Naive thymus-derived CD8-positive, alpha-beta T cell (primary cell): Measurements from ENCODE around the gene SNX24. TPM values are rescaled to one million over a fixed set of nuclear protein-coding genes. Genes with fewer than 3 reads are reported as not detected.

ENCODE experiments used
- ATAC-seq, 2 donors: fragments of 150-1000 bp; cut with Tn5 transposase in 1 of 2; sonication (Bioruptor Pico), chemical (Tn5 transposase) in 1 of 2; 1 replicate in 1 of 2; 2 replicates in 1 of 2; pipeline ENCODE4 v1.10.0; 2021; ENCODE audit warnings: mild to moderate bottlenecking in 2 of 2, moderate library complexity in 2 of 2
- POLR2A ChIA-PET: fragments of 350-600 bp; sonication (Branson Sonifier 250); formaldehyde crosslinking; loops from one replicate; lab custom pipeline; 2021; ENCODE audit warnings: antibody characterized with exemption; lab: Charles Lee
- DNase-seq, 10 donors: peaks; one replicate each; pipeline versions ENCODE4 v3.0.0 to v3.0.0-alpha.2; 2020 to 2022
- H3K27ac Mint-ChIP-seq, 10 donors: one replicate each; pipeline ENCODE4 v1.8.0; 2020 to 2022; ENCODE audit warnings: mild to moderate bottlenecking in 10 of 10, mixed read lengths in 10 of 10, moderate library complexity in 4 of 10, inconsistent platforms in 1 of 10
- H3K27me3 Mint-ChIP-seq, 5 donors: one replicate each; pipeline ENCODE4 v1.8.0; 2021 to 2022; ENCODE audit warnings: mixed read lengths in 5 of 5
- H3K36me3 Mint-ChIP-seq, 3 donors: one replicate each; pipeline ENCODE4 v1.8.0; 2020 to 2022; ENCODE audit warnings: mixed read lengths in 3 of 3, mild to moderate bottlenecking in 2 of 3, inconsistent platforms in 1 of 3
- H3K4me1 Mint-ChIP-seq, 4 donors: one replicate each; pipeline ENCODE4 v1.8.0; 2021 to 2022; ENCODE audit warnings: mixed read lengths in 4 of 4
- H3K4me3 Mint-ChIP-seq, 10 donors: one replicate each; pipeline ENCODE4 v1.8.0; 2020 to 2022; ENCODE audit warnings: mild to moderate bottlenecking in 10 of 10, mixed read lengths in 10 of 10, moderate library complexity in 6 of 10, inconsistent platforms in 1 of 10
- H3K9me3 Mint-ChIP-seq, 9 donors: one replicate each; pipeline ENCODE4 v1.8.0; 2020 to 2022; ENCODE audit warnings: mixed read lengths in 9 of 9, mild to moderate bottlenecking in 3 of 9, inconsistent platforms in 1 of 9, moderate library complexity in 1 of 9
- polyA plus RNA-seq, 3 donors: library from polyadenylated mRNA; unstranded; fragments of 300-500 nt; fragmentation: Illumina TruSeq; gene quantifications; one replicate each; pipeline ENCODE4 v1.2.3, GENCODE V29; 2021
- total RNA-seq, 8 experiments: library from RNA in 2 of 8; stranded (reverse) in 2 of 8; gene quantifications; one replicate each; pipeline ENCODE4 v1.2.3 and lab custom pipeline; 2021 to 2026

The SNX24 gene
- total and polyA plus RNA-seq, 5 experiments from 2014 or later, result 0.42 to 2.5 (median 1.5) TPM

- POLR2A ChIA-PET, result no interaction called here
- ATAC-seq (no peak), DNase-seq (no peak)
- Mint-ChIP-seq H3K4me3 (no peak overlapping the region), H3K4me1 (peaks cover 0 to 14% (median 0%) of the 10 kb centered on the region in 4 donors), H3K27me3 (peaks cover 2 to 11% (median 3%) of the 10 kb centered on the region in 5 donors), H3K9me3 (peaks cover 0 to 4% (median 0%) of the 10 kb centered on the region in 9 donors), H3K36me3 (no peaks in the 10 kb centered on the region), H3K27ac (no peak overlapping the region)
Measured at GRCh38 chr5:122874179-122874875, 28.9 kb downstream of the SNX24 start.

- ATAC-seq, result no peak
- POLR2A ChIA-PET, result no interaction called here
- peak overlapping the region in 1 of 10 donors; percentile 5 for H3K27ac Mint-ChIP-seq
- H3K36me3 Mint-ChIP-seq, result no peaks in the 10 kb centered on the region
- no peak overlapping the region for H3K4me3 Mint-ChIP-seq
- peaks cover 0 to 14% (median 0%) of the 10 kb centered on the region in 4 donors for H3K4me1 Mint-ChIP-seq
- H3K27me3 Mint-ChIP-seq, result peaks cover 2 to 11% (median 3%) of the 10 kb centered on the region in 5 donors
- no peak for DNase-seq
- peaks cover 0 to 4% (median 0%) of the 10 kb centered on the region in 9 donors for H3K9me3 Mint-ChIP-seq
Measured at GRCh38 chr5:122877518-122877917, 32.1 kb downstream of the SNX24 start.

- POLR2A ChIA-PET, result no interaction called here
- no peak overlapping the region for H3K27ac Mint-ChIP-seq
- H3K4me1 Mint-ChIP-seq, result peaks cover 0 to 14% (median 0%) of the 10 kb centered on the region in 4 donors
- peaks cover 0 to 4% (median 0%) of the 10 kb centered on the region in 9 donors for H3K9me3 Mint-ChIP-seq
- no peak for DNase-seq
- H3K4me3 Mint-ChIP-seq, result no peak overlapping the region
- H3K27me3 Mint-ChIP-seq, result peaks cover 2 to 11% (median 3%) of the 10 kb centered on the region in 5 donors
- ATAC-seq, result no peak
- H3K36me3 Mint-ChIP-seq, result no peaks in the 10 kb centered on the region
Measured at GRCh38 chr5:122879076-122879475, 33.7 kb downstream of the SNX24 start.

- no peaks in the 10 kb centered on the region for H3K36me3 Mint-ChIP-seq
- no peak overlapping the region for H3K27ac Mint-ChIP-seq
- H3K4me3 Mint-ChIP-seq, result no peak overlapping the region
- POLR2A ChIA-PET, result no interaction called here
- DNase-seq (no peak), ATAC-seq (no peak)
- peaks cover 0 to 14% (median 0%) of the 10 kb centered on the region in 4 donors for H3K4me1 Mint-ChIP-seq
- H3K9me3 Mint-ChIP-seq, result peaks cover 0 to 4% (median 0%) of the 10 kb centered on the region in 9 donors
- peaks cover 0 to 11% (median 3%) of the 10 kb centered on the region in 5 donors for H3K27me3 Mint-ChIP-seq
Measured at GRCh38 chr5:122880170-122880689, 34.8 kb downstream of the SNX24 start.

- ATAC-seq (no peak), DNase-seq (no peak)
- H3K9me3 Mint-ChIP-seq, result peaks cover 0 to 4% (median 0%) of the 10 kb centered on the region in 9 donors
- no peak overlapping the region for H3K27ac Mint-ChIP-seq
- POLR2A ChIA-PET, result no interaction called here
- H3K36me3 Mint-ChIP-seq, result no peaks in the 10 kb centered on the region
- H3K4me3 Mint-ChIP-seq, result no peak overlapping the region
- peaks cover 0 to 14% (median 0%) of the 10 kb centered on the region in 4 donors for H3K4me1 Mint-ChIP-seq
- H3K27me3 Mint-ChIP-seq, result peaks cover 0 to 11% (median 3%) of the 10 kb centered on the region in 5 donors
Measured at GRCh38 chr5:122880749-122881148, 35.3 kb downstream of the SNX24 start.

GRCh38 chr5:122882831-122883230, 37.4 kb downstream of the SNX24 start:
- Mint-ChIP-seq H3K4me3 (no peak overlapping the region), H3K9me3 (peaks cover 0 to 8% (median 0%) of the 10 kb centered on the region in 9 donors), H3K27ac (no peak overlapping the region), H3K36me3 (peaks cover 0 to 5% (median 0%) of the 10 kb centered on the region in 3 donors), H3K4me1 (peaks cover 0 to 4% (median 0%) of the 10 kb centered on the region in 4 donors), H3K27me3 (peaks cover 0 to 3% (median 0%) of the 10 kb centered on the region in 5 donors)
- no peak for DNase-seq
- ATAC-seq, result no peak
- POLR2A ChIA-PET, result no interaction called here

- POLR2A ChIA-PET, result no interaction called here
- DNase-seq, result no peak
- H3K36me3 Mint-ChIP-seq, result peaks cover 0 to 5% (median 0%) of the 10 kb centered on the region in 3 donors
Measured at GRCh38 chr5:122885045-122885517, 39.7 kb downstream of the SNX24 start.

GRCh38 chr5:122885891-122886290, 40.5 kb downstream of the SNX24 start:
- peaks cover 0 to 5% (median 0%) of the 10 kb centered on the region in 3 donors for H3K36me3 Mint-ChIP-seq
- POLR2A ChIA-PET, result no interaction called here
- ATAC-seq, result no peak

More at GRCh38 chr5:122885045-122885517, 39.7 kb downstream of the SNX24 start:
- Mint-ChIP-seq H3K4me3 (no peak overlapping the region), H3K27ac (no peak overlapping the region), H3K27me3 (no peaks in the 10 kb centered on the region), H3K9me3 (peaks cover 0 to 10% (median 0%) of the 10 kb centered on the region in 9 donors), H3K4me1 (no peaks in the 10 kb centered on the region)
- no peak for ATAC-seq

GRCh38 chr5:122895141-122895540, 49.7 kb downstream of the SNX24 start:
- ATAC-seq (no peak), DNase-seq (no peak)
- Mint-ChIP-seq H3K4me1 (no peaks in the 10 kb centered on the region), H3K36me3 (no peaks in the 10 kb centered on the region), H3K9me3 (no peaks in the 10 kb centered on the region), H3K27me3 (peaks cover 0 to 3% (median 2%) of the 10 kb centered on the region in 5 donors), H3K27ac (no peak overlapping the region), H3K4me3 (no peak overlapping the region)
- POLR2A ChIA-PET, result no interaction called here

More at GRCh38 chr5:122885891-122886290, 40.5 kb downstream of the SNX24 start:
- Mint-ChIP-seq H3K4me1 (no peaks in the 10 kb centered on the region), H3K27me3 (no peaks in the 10 kb centered on the region), H3K9me3 (peaks cover 0 to 10% (median 0%) of the 10 kb centered on the region in 9 donors), H3K4me3 (no peak overlapping the region), H3K27ac (no peak overlapping the region)
- DNase-seq, result no peak

- ATAC-seq (no peak), DNase-seq (no peak)
- no peaks in the 10 kb centered on the region for H3K36me3 Mint-ChIP-seq
- POLR2A ChIA-PET, result no interaction called here
- H3K4me1 Mint-ChIP-seq, result peaks cover 0 to under 1% (median under 1%) of the 10 kb centered on the region in 4 donors
- no peak overlapping the region for H3K27ac Mint-ChIP-seq
- H3K4me3 Mint-ChIP-seq, result no peak overlapping the region
- no peaks in the 10 kb centered on the region for H3K9me3 Mint-ChIP-seq
- peaks cover 0 to under 1% (median under 1%) of the 10 kb centered on the region in 5 donors for H3K27me3 Mint-ChIP-seq
Measured at GRCh38 chr5:122896598-122897282, 51.3 kb downstream of the SNX24 start.

- H3K4me1 Mint-ChIP-seq, result peaks cover 4 to 6% (median 4%) of the 10 kb centered on the region in 4 donors
- H3K9me3 Mint-ChIP-seq, result no peaks in the 10 kb centered on the region
- no peak for ATAC-seq
- DNase-seq, result no peak
- H3K4me3 Mint-ChIP-seq, result no peak overlapping the region
- no peaks in the 10 kb centered on the region for H3K36me3 Mint-ChIP-seq
- no peak overlapping the region for H3K27ac Mint-ChIP-seq
- H3K27me3 Mint-ChIP-seq, result no peaks in the 10 kb centered on the region
- POLR2A ChIA-PET, result no interaction called here
Measured at GRCh38 chr5:122897283-122897602, 51.8 kb downstream of the SNX24 start.

GRCh38 chr5:122901346-122901745, 55.9 kb downstream of the SNX24 start:
- H3K27me3 Mint-ChIP-seq, result no peaks in the 10 kb centered on the region
- no peaks in the 10 kb centered on the region for H3K9me3 Mint-ChIP-seq
- peaks cover 10 to 20% (median 16%) of the 10 kb centered on the region in 4 donors for H3K4me1 Mint-ChIP-seq
- H3K4me3 Mint-ChIP-seq, result no peak overlapping the region
- ATAC-seq (no peak), DNase-seq (no peak)
- no peaks in the 10 kb centered on the region for H3K36me3 Mint-ChIP-seq
- no peak overlapping the region for H3K27ac Mint-ChIP-seq
- POLR2A ChIA-PET, result no interaction called here

- H3K27me3 Mint-ChIP-seq, result no peaks in the 10 kb centered on the region
- ATAC-seq, result peak in 1 of 2 donors; percentile 29
- no peaks in the 10 kb centered on the region for H3K36me3 Mint-ChIP-seq
- no peaks in the 10 kb centered on the region for H3K9me3 Mint-ChIP-seq
- peak in 1 of 10 donors; percentile 3 for DNase-seq
- H3K4me1 Mint-ChIP-seq, result peaks cover 10 to 20% (median 16%) of the 10 kb centered on the region in 4 donors
- POLR2A ChIA-PET, result no interaction called here
- H3K4me3 Mint-ChIP-seq, result no peak overlapping the region
- H3K27ac Mint-ChIP-seq, result no peak overlapping the region
Measured at GRCh38 chr5:122902263-122902662, 56.9 kb downstream of the SNX24 start.
